HG03135 (cell line): ENCODE data around the gene OCA2.

Source experiments
- ATAC-seq: cut with Tn5 transposase; IDR thresholded peaks from one replicate; pipeline ENCODE4 v1.9.1; 2021; ENCODE audit warnings: mild to moderate bottlenecking, moderate library complexity; ENCODE audit not compliant: unreplicated experiment

Gene OCA2

DNA sequence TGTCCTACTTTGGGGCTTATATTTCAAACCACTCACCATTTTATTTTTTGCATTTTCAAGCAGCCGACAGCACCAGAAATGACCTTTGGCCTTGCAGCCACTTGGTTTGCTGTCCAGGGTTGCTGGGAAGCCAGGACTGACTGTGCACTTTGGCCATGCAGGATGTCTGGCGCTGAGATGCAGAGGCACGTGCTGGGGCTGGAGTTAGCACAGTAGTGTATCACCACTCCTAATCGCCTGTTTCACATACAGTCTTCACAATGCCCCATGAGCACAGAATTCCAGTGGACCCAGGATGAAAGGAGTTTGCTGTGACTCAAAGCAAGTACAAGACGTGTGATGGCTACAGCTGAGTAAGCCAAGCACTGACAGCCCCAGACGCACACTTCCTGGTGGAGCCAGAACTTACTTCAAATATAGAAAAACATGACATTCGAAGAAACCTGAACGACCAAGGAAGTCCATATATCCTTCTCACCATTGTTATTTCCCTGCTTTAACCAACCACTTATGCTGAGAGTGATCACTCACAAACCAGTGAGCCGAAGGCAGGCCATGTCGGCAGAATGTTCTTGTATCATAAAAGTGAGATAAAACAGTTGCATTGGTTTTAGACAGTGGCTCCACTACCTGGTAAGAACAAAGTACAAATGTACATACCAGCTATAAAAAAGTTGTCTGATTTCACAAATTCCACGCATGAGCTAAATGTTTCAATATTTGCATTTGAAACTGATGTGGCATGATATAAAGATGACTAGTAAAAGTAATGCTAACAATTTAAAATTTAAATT, 16.0 kb downstream of the OCA2 start:
- no peak for ATAC-seq

DNA sequence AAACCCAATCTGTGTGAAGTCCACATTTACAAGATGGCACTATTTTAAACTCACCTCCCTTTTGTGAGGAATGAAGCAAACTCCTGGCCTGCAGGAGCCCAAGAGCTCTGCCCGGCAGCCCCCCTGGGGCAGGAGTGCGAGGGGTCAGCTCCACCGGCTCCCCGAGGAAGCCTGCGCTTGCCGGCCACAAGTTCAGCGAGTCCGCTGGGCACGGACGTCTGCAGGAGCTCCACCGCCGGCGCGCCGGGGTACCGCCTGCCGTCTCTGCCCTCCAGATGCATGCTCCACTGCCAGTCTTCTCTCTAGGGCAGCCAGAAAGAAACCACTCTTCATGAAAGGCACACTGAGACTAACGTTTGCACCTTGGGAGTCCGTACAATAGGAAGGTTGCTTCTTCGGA, 17.5 kb downstream of the OCA2 start:
- ATAC-seq = no peak

GRCh38 chr15:28080386-28080785, 18.7 kb downstream of the OCA2 start:
- ATAC-seq = no peak

GRCh38 chr15:28079313-28079969, 19.7 kb downstream of the OCA2 start:
- ATAC-seq = no peak

DNA sequence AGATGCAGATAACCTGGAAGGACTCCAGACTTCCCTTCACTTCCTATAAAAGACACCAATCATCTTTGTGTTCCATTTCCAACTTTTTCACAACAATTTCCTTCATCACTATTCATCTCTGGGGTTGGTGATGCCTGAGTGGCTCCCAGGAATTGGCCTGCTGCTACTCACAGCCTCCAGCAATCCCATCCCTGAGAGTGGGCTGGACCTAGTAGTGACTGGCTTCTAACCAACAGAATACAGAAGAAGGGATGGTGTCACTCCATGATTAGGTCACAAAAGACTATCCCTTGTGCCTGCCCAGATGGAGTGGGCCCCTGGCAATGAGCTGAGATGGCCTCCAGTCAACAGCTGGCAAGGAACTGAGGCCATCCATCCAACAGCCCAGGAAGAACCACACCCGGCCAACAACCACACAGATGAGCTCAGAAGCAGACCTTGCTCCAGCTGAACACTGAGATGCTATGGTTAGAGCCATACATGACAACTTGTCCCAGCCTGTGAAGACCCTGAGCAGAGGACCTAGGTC, 20.9 kb downstream of the OCA2 start:
- no peak for ATAC-seq

DNA sequence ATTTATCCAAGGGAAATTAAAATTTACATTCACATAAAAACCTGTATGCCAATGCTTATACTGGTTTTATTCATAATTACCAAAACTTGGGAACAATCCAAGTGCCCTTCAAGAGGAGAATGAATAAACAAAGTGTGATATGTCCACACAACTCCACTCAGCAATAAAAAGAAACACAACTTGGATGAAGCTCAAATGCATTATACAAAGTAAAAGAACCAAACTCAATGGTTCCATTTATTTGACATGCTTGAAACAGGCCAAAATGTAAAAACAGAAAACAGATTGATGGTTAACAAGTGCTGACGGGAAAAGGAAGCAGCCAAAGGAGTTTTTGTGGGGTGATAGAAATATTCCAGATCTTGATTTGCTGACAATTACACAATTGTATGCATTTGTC, 23.5 kb downstream of the OCA2 start:
- no peak for ATAC-seq

GRCh38 chr15:28068930-28069329, 30.2 kb downstream of the OCA2 start:
- no peak for ATAC-seq

GRCh38 chr15:28066231-28066630, 32.9 kb downstream of the OCA2 start:
- no peak for ATAC-seq

DNA sequence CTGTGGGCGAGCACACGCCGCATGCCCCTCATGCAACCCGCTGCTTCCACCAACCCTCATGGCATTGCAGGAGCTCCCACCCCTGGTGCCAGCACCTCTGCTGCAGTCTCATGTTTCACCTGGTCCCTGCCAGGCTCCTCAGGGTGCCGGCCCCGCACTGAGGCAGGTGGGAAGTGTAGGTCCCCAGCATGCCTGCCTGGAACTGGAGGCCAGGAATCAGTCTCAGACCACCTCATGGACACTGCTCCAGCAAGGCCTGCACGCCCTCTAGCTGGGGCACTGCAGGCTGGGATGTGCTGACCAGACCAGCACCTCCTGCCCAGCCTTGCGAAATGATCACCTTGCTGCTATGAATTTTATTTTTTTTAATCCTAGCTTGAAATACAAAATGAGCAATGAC, 39.1 kb downstream of the OCA2 start:
- ATAC-seq = no peak

DNA sequence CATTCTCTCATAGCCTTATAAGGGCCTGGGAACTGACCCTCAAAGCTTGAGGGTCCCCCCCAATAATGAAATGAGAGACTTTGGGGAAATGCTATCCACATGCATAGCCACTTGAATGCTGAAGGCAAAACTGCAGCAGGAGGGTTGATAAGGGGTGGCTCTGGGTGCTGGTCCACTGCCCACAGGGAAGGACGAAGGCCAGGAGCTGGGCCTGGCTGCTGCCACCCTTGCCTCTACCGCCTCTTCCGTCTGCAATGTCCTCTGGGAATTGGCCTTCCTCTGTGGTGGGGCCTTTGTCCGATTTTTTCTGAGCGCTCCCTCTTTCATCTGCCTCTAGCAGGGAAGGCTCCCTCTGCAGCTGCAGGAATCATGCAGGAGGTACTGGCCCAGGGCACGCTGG, 41.0 kb downstream of the OCA2 start:
- no peak for ATAC-seq

DNA sequence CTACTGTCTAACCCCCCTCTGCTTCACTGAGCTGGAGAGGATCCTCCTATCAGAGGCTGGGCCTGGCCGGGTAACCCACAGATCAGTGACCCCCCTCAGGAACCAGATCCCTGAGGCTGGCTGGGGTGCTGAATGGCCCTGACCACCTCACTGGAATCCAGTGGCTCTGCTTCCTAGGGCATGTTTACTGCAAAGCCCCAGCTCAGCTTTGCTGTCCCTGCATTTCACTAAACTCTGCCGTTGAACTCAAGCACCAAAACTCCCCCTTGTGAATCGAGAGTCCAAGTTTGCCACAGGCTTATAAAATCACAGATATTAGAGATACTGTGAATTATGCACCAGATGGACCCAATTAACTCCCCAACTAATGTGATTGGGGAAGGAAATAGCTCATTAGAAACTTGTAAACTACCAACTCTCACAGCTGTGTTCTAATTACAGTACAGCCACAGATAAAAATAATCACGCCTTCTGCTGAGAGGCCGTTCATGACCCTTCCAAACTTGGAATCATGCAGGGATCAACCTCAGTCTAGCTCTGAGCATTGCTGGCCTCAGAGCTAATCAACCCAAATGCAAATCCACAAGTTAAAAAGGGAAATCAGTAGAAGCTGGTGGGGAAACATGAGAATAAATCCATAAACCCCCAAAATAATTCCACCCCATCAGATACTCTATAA, 47.0 kb downstream of the OCA2 start:
- ATAC-seq = no peak

DNA sequence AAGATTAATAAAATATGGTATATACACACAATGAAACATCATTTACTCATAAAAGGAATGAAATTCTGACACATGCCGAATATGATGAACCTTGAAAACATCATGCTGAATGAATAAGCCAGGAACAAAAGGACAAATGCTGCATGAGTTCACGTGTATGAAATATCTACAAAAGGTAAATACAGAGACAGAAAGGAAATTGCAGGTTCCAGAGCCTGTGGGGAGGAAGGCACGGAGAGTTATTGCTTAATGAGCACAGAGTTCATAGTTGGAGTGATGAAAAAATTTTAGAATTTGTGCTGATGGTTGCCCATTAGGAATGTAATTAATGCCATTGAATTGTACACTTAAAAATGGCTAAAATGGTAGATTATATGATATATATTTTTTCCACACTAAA, 49.5 kb downstream of the OCA2 start:
- no peak for ATAC-seq

GRCh38 chr15:28047277-28047676, 51.8 kb downstream of the OCA2 start:
- no peak for ATAC-seq

- ATAC-seq = no peak
Observed at GRCh38 chr15:28044121-28044672, 54.9 kb downstream of the OCA2 start.

DNA sequence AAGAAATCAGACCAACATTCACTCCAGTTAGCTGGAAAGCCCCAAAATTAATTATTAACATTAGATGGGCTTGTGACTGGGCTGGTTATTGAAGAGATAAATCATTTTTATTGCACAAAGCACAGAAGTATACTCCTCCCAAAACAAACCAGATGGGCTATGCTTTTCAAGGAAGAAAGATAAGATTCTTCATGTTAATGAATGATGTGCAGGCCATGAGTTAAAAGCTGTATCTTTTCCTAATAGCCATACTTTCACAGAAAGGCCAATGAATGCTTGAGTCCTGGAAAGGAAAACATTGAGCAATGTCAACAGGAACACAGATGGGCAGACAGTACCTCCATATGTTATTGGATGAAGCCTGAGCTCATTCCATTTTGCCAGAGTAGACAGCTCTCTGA, 55.4 kb downstream of the OCA2 start:
- no peak for ATAC-seq

GRCh38 chr15:28037969-28038590, 61.0 kb downstream of the OCA2 start:
- ATAC-seq = no peak

DNA sequence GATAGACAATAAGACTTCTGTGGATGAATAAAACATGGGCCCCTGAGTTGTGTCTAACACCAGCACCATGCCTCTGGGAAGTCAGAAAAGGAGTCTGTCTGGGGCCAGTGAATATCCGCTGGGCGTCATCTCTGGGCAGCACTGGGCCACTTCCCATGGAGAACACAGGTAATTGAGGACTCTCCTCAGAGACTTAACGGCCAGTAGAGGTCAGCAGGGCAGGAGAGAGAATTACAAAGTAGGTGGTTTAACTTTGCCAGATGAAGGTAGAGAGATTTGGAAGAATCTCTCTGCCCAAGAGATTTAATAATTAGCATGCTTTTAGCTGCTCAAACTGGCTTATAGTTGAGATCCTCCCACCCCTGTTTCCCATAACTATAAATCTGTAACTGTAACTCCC, 65.7 kb downstream of the OCA2 start:
- no peak for ATAC-seq

DNA sequence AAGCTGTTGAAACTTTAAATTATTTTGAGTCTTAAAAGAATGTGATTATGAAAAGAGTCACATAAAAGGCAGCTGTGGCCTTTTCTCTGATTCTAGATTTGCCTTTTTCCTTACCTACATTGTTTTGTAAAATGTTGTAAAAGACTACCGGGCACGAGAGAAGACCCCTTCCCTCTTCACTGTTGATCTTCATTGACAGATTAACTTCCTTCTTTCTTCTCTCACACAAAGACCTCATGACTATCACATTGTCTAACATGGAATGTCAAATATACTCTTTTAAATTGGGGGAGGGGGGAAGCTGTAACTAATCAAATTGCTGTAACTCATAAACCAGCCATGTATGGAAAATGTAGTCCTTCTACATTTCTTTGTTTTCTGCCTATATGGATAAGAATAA, 68.3 kb downstream of the OCA2 start:
- ATAC-seq = no peak

- ATAC-seq = no peak
Observed at GRCh38 chr15:28027714-28028076, 71.4 kb downstream of the OCA2 start.

- no peak for ATAC-seq
Observed at GRCh38 chr15:28026764-28027713, 72.1 kb downstream of the OCA2 start.
